GM19099 (cell line): ENCODE measurements around the gene PSTPIP1.

ENCODE experiments used
- POLR2A ChIP-seq: IDR thresholded peaks from 3 replicates; pipeline ENCODE4 v1.6.1; 2011; ENCODE audit warnings: low read depth; ENCODE audit not compliant: insufficient read length; ENCODE audit errors: extremely low read depth

PSTPIP1 gene

GRCh38 chr15:77085297-77085696, 90.4 kb downstream of the PSTPIP1 start:
- TF ChIP-seq POLR2A = no peak
